ENCODE measurements around the gene SLC25A22. TPM values are rescaled to one million over a fixed set of nuclear protein-coding genes. Genes with fewer than 3 reads are reported as not detected.

SLC25A22 gene
- total and polyA plus RNA-seq, 9 of the 15 experiments (the other 6 are each of a cell fraction or from before 2014, with no cell fraction given) = 0.41 to 55.4 (median 11.4) TPM

DNA sequence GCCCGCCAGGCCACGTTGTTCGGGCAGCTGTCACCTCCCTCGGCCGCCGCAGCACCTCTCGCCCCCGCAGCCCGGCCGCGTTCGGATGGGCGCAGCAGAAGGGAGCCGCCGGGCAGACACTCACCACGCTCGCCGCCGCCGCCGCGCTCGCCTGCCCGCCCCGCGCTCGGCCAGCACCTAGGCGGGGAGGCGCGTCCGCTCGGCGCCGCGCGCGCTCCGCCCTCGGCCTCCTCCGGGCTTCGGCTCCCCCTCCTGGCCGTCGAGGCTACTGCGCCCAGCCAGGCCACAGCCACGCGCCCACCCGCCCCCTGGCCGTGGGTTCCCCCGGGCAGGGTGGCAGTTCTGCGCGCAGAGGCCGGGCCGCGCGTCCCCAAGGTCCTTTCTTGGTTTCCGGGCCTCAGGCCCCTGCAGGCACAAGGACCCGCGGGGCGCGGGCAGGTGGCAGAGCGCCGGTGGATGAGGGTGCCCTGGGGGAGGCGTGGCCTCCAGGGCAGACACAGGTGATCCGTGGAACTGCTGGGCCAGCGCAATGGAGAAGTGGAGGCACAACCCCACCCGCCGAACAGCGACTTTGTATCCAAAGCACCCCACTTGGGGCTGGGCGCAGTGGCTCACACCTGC is at the start of gene SLC25A22 (continued):
- TF ChIP-seq, protein P1, sequence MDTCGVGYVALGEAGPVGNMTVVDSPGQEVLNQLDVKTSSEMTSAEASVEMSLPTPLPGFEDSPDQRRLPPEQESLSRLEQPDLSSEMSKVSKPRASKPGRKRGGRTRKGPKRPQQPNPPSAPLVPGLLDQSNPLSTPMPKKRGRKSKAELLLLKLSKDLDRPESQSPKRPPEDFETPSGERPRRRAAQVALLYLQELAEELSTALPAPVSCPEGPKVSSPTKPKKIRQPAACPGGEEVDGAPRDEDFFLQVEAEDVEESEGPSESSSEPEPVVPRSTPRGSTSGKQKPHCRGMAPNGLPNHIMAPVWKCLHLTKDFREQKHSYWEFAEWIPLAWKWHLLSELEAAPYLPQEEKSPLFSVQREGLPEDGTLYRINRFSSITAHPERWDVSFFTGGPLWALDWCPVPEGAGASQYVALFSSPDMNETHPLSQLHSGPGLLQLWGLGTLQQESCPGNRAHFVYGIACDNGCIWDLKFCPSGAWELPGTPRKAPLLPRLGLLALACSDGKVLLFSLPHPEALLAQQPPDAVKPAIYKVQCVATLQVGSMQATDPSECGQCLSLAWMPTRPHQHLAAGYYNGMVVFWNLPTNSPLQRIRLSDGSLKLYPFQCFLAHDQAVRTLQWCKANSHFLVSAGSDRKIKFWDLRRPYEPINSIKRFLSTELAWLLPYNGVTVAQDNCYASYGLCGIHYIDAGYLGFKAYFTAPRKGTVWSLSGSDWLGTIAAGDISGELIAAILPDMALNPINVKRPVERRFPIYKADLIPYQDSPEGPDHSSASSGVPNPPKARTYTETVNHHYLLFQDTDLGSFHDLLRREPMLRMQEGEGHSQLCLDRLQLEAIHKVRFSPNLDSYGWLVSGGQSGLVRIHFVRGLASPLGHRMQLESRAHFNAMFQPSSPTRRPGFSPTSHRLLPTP (IDR thresholded peaks at IDR 0.05; ENCODE audit: borderline replicate concordance, extremely low read depth, insufficient read length) = no peak
- TF ChIP-seq ZNF23 (CRISPR knock-in tag; IDR thresholded peaks at IDR 0.05) (no peak), MYC (IDR thresholded peaks at IDR 0.05; ENCODE audit: low read depth, low read length) (peak; percentile 63), MYC (CRISPR knock-in tag; IDR thresholded peaks at IDR 0.05; ENCODE audit: borderline replicate concordance, low read depth) (no peak), ZSCAN29 (IDR thresholded peaks at IDR 0.05) (no peak), SAFB (IDR thresholded peaks at IDR 0.05; ENCODE audit: borderline replicate concordance, low read depth, low read length) (peak; percentile 91), ADNP (tag; IDR thresholded peaks at IDR 0.05) (no peak), ZNF695 (CRISPR knock-in tag; IDR thresholded peaks at IDR 0.05) (no peak), ZNF133 (CRISPR knock-in tag; IDR thresholded peaks at IDR 0.05) (no peak), PHB (CRISPR knock-in tag; IDR thresholded peaks at IDR 0.05) (no peak), GTF2A2 (tag; IDR thresholded peaks at IDR 0.05) (no peak), RBM39 (optimal IDR thresholded peaks at IDR 0.05; ENCODE audit: low read depth, low read length) (no peak), ZSCAN32 (CRISPR knock-in tag; IDR thresholded peaks at IDR 0.05) (no peak), ZNF274 (IDR thresholded peaks at IDR 0.05; ENCODE audit: borderline replicate concordance, low read depth, low read length) (no peak), NR2C2 (CRISPR knock-in tag; IDR thresholded peaks at IDR 0.05) (no peak), NR2C2 (tag; IDR thresholded peaks at IDR 0.05) (no peak)
- TF ChIP-seq, protein P2, sequence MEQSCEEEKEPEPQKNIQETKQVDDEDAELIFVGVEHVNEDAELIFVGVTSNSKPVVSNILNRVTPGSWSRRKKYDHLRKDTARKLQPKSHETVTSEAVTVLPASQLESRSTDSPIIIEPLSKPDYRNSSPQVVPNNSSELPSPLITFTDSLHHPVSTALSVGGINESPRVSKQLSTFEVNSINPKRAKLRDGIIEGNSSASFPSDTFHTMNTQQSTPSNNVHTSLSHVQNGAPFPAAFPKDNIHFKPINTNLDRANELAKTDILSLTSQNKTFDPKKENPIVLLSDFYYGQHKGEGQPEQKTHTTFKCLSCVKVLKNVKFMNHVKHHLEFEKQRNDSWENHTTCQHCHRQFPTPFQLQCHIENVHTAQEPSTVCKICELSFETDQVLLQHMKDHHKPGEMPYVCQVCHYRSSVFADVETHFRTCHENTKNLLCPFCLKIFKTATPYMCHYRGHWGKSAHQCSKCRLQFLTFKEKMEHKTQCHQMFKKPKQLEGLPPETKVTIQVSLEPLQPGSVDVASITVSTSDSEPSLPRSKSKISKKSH (CRISPR knock-in tag; IDR thresholded peaks at IDR 0.05) = no peak
- TF ChIP-seq, protein P3, sequence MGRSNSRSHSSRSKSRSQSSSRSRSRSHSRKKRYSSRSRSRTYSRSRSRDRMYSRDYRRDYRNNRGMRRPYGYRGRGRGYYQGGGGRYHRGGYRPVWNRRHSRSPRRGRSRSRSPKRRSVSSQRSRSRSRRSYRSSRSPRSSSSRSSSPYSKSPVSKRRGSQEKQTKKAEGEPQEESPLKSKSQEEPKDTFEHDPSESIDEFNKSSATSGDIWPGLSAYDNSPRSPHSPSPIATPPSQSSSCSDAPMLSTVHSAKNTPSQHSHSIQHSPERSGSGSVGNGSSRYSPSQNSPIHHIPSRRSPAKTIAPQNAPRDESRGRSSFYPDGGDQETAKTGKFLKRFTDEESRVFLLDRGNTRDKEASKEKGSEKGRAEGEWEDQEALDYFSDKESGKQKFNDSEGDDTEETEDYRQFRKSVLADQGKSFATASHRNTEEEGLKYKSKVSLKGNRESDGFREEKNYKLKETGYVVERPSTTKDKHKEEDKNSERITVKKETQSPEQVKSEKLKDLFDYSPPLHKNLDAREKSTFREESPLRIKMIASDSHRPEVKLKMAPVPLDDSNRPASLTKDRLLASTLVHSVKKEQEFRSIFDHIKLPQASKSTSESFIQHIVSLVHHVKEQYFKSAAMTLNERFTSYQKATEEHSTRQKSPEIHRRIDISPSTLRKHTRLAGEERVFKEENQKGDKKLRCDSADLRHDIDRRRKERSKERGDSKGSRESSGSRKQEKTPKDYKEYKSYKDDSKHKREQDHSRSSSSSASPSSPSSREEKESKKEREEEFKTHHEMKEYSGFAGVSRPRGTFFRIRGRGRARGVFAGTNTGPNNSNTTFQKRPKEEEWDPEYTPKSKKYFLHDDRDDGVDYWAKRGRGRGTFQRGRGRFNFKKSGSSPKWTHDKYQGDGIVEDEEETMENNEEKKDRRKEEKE (IDR thresholded peaks at IDR 0.05; ENCODE audit: borderline replicate concordance in 1 of 2, control insufficient read depth in 1 of 2, low read depth in 2 of 2, low read length in 1 of 2) = no peak
- TF ChIP-seq, protein P4, sequence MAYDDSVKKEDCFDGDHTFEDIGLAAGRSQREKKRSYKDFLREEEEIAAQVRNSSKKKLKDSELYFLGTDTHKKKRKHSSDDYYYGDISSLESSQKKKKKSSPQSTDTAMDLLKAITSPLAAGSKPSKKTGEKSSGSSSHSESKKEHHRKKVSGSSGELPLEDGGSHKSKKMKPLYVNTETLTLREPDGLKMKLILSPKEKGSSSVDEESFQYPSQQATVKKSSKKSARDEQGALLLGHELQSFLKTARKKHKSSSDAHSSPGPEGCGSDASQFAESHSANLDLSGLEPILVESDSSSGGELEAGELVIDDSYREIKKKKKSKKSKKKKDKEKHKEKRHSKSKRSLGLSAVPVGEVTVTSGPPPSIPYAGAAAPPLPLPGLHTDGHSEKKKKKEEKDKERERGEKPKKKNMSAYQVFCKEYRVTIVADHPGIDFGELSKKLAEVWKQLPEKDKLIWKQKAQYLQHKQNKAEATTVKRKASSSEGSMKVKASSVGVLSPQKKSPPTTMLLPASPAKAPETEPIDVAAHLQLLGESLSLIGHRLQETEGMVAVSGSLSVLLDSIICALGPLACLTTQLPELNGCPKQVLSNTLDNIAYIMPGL (CRISPR knock-in tag; IDR thresholded peaks at IDR 0.05) = 0 out of 2 replicates have a peak, but pooled peaks have one; percentile 77

All from K562 (cell line).